BJ (cell line): ENCODE data around the gene KLHDC10. TPM values are rescaled to one million over a fixed set of nuclear protein-coding genes. Genes with fewer than 3 reads are reported as not detected.
"Not testable (repeated sequence)": the region's sequence is repeated elsewhere in the genome, so short reads cannot be mapped to it uniquely, and the experiment has no call there.

ENCODE experiments used
- CTCF ChIA-PET: fragments of 350-600 bp; formaldehyde crosslinking; extraction: SDS; loops from one replicate; lab custom pipeline; 2021; ENCODE audit warnings: antibody characterized with exemption, inconsistent platforms; lab: Yijun Ruan, JAX
- POLR2A ChIA-PET: fragments of 300-600 bp; sonication (Branson Sonifier 250); formaldehyde crosslinking; extraction: SDS; loops from one replicate; lab custom pipeline; 2021; ENCODE audit warnings: antibody characterized with exemption; lab: Charles Lee
- DNase-seq: peaks from one replicate; pipeline ENCODE4 v3.0.0-alpha.2; 2011; ENCODE audit warnings: low read depth
- H3K27me3 ChIP-seq: 2 replicates; pipeline ENCODE4 v1.6.0; 2011; ENCODE audit warnings: low read length; ENCODE audit not compliant: control insufficient read depth, insufficient read depth
- H3K36me3 ChIP-seq: 2 replicates; pipeline ENCODE4 v1.5.1; 2011; ENCODE audit warnings: low read length; ENCODE audit not compliant: control insufficient read depth, insufficient read depth
- H3K4me3 ChIP-seq: 2 replicates; pipeline ENCODE4 v1.5.1; 2011; ENCODE audit warnings: low read depth, mild to moderate bottlenecking, control low read depth, low read length
- CTCF ChIP-seq: IDR thresholded peaks from 2 replicates; pipeline ENCODE4 v1.5.1; 2011; ENCODE audit warnings: low read depth, mild to moderate bottlenecking, control low read depth, inconsistent platforms, low read length, moderate library complexity; ENCODE audit not compliant: insufficient read depth
- polyA plus RNA-seq: library from polyadenylated mRNA; depleted of rRNA; stranded (reverse); fragments of >200 nt; gene quantifications from 2 replicates; pipeline ENCODE4 v1.2.3, GENCODE V29; 2011

Gene KLHDC10
- polyA plus RNA-seq, 1 experiment = 15.9 TPM

- Histone ChIP-seq H3K27me3 (no peaks in the 10 kb centered on the region), H3K36me3 (no peaks in the 10 kb centered on the region), H3K4me3 (no peak overlapping the region)
- ChIA-PET POLR2A (no interaction called here), CTCF (no interaction called here)
- no peak for TF ChIP-seq CTCF
- DNase-seq = no peak
Observed at GRCh38 chr7:130079846-130080394, 9.6 kb downstream of the KLHDC10 start.

GRCh38 chr7:130083497-130083896 is 13.2 kb downstream of the KLHDC10 start:
- H3K4me3 ChIP-seq, POLR2A ChIA-PET, H3K36me3 ChIP-seq, DNase-seq, H3K27me3 ChIP-seq: not testable (repeated sequence)
- CTCF ChIA-PET = interaction anchor here (1.1 to 2.8 kb wide), 2 partner anchors 11 to 13 kb away, joined by 3 to 15 read pairs; no protein-coding TSS in a partner anchor

- ChIA-PET CTCF (interaction anchor here (0.5 to 2.8 kb wide), 3 partner anchors 10 to 12 kb away, joined by 3 to 15 read pairs (median 3); no protein-coding TSS in a partner anchor), POLR2A (no interaction called here)
- peak; percentile 30 for TF ChIP-seq CTCF
- H3K27me3 ChIP-seq = no peaks in the 10 kb centered on the region
- H3K36me3 ChIP-seq = no peaks in the 10 kb centered on the region
- no peak for DNase-seq
- no peak overlapping the region for H3K4me3 ChIP-seq
Observed at GRCh38 chr7:130084037-130084875, 13.9 kb downstream of the KLHDC10 start.

- H3K4me3 ChIP-seq, H3K36me3 ChIP-seq, POLR2A ChIA-PET, DNase-seq, H3K27me3 ChIP-seq, CTCF ChIA-PET: not testable (repeated sequence)
Observed at GRCh38 chr7:130085235-130085634, 14.9 kb downstream of the KLHDC10 start.

GRCh38 chr7:130086938-130087337 is 16.6 kb downstream of the KLHDC10 start:
- ChIA-PET CTCF (interaction anchor here (0.7 to 1.9 kb wide), 5 partner anchors 9 to 635 kb away, joined by 3 to 9 read pairs (median 4); no protein-coding TSS in a partner anchor), POLR2A (no interaction called here)
- no peaks in the 10 kb centered on the region for H3K27me3 ChIP-seq

More at GRCh38 chr7:130086938-130087337, 16.6 kb downstream of the KLHDC10 start:
- Histone ChIP-seq H3K36me3 (no peaks in the 10 kb centered on the region), H3K4me3 (no peak overlapping the region)
- no peak for TF ChIP-seq CTCF
- no peak for DNase-seq
